Measurements from ENCODE around the gene DLK2. TPM values are rescaled to one million over a fixed set of nuclear protein-coding genes. Genes with fewer than 3 reads are reported as not detected.
"Not testable (repeated sequence)": the region's sequence is repeated elsewhere in the genome, so short reads cannot be mapped to it uniquely, and the experiment has no call there.

DLK2 gene
- total RNA-seq, 1 experiment from 2014 or later: 30.2 TPM

DNA sequence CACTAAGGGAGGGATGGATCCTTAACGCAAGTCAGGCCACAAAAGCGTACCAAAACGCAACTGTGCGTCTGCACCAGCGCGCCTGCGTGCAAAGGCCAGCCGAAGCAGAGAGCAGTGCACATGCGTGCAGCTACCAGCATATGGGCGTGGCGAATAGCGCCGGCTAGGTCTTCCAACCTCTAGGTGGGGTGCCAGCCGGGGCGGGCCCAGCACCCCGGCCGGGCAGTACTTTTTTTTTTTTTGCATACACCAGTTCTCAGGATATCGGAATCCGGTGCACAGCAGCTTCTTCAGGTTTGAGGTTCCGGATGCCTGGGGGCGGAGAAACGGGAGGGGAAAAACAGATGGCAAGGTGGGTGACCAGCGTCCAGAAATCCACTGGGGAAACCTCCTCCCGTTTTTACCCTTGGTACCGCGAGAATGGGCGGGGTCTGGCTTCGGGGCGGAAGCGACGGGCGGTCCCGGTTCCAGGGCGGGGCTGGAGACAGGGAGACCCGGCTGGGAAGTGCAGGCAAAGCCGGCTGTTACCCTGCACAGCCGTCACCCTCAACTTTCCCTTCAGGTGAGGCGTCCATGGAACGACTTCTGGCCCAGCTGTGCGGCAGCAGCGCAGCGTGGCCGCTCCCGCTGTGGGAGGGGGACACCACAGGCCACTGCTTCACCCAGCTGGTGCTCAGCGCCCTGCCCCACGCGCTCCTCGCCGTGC is 27.8 kb downstream of the DLK2 start, which contains the start of gene ABCC10:
TSS of gene ABCC10 (plus strand) at position 136 of the 706 bp plus-strand sequence. CDS start at position 574, 438 bp downstream.
- intact Hi-C loops (cut with micrococcal nuclease): no loop called here
- BruUV-seq (replicated peaks): no TSS peak
- TF ChIP-seq, protein P1, sequence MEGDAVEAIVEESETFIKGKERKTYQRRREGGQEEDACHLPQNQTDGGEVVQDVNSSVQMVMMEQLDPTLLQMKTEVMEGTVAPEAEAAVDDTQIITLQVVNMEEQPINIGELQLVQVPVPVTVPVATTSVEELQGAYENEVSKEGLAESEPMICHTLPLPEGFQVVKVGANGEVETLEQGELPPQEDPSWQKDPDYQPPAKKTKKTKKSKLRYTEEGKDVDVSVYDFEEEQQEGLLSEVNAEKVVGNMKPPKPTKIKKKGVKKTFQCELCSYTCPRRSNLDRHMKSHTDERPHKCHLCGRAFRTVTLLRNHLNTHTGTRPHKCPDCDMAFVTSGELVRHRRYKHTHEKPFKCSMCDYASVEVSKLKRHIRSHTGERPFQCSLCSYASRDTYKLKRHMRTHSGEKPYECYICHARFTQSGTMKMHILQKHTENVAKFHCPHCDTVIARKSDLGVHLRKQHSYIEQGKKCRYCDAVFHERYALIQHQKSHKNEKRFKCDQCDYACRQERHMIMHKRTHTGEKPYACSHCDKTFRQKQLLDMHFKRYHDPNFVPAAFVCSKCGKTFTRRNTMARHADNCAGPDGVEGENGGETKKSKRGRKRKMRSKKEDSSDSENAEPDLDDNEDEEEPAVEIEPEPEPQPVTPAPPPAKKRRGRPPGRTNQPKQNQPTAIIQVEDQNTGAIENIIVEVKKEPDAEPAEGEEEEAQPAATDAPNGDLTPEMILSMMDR (IDR thresholded peaks at IDR 0.05; ENCODE audit: unreplicated experiment): no peak
- no peaks in the 10 kb centered on the region for H3K9me3 Mint-ChIP-seq (ENCODE audit: unreplicated experiment)
- H3K27ac Mint-ChIP-seq (ENCODE audit: low read depth, unreplicated experiment): peak within 1 kb of the TSS; percentile 63
- ChIA-PET CTCF (interaction anchor here (0.6 to 1.1 kb wide), 7 partner anchors 11 to 746 kb away, joined by 3 to 4 read pairs (median 3); no protein-coding TSS in a partner anchor), POLR2A (interaction anchor here (0.6 to 3.0 kb wide), 22 partner anchors 9 to 820 kb away, joined by 3 to 31 read pairs (median 4); partner anchors contain the start of genes DLK2, HSP90AB1, POLR1C and TJAP1)
- H3K36me3 Mint-ChIP-seq (ENCODE audit: insufficient read depth, unreplicated experiment): peaks cover 19% of the 10 kb centered on the region
- H3K4me3 Mint-ChIP-seq (ENCODE audit: unreplicated experiment): peak within 1 kb of the TSS; percentile 87
- no peaks in the 10 kb centered on the region for H3K27me3 Mint-ChIP-seq (ENCODE audit: insufficient read depth, unreplicated experiment)
- peaks cover 10% of the 10 kb centered on the region for H3K4me1 Mint-ChIP-seq (ENCODE audit: insufficient read depth, unreplicated experiment)
- peak; percentile 95 for DNase-seq (ENCODE audit: unreplicated experiment)

DNA sequence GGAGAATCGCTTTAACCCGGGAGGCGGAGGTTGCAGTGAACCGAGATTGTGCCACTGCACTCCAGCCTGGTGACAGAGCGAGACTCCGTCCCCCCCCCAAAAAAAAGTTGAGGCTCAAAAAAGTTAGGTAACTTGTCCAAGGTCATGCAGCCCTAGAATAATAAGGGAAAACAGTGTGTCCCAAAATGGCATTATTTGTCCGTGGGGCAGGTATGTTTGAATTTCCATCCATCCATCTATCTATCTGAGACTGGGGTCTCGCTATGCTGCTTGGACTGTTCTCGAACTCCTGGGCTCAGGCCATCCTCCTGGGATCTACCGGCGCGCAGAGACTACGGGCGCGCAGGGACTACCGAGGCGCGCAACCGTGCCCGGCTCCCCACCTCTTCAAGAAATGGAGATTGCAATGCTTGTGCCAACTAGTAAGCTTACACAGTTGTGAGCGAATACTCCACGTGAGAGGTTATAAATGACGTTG is 28.4 kb downstream of the DLK2 start:
- DNase-seq (ENCODE audit: unreplicated experiment): no peak
- Mint-ChIP-seq H3K4me1 (ENCODE audit: insufficient read depth, unreplicated experiment) (peaks cover 10% of the 10 kb centered on the region), H3K27me3 (ENCODE audit: insufficient read depth, unreplicated experiment) (no peaks in the 10 kb centered on the region), H3K9me3 (ENCODE audit: unreplicated experiment) (no peaks in the 10 kb centered on the region), H3K36me3 (ENCODE audit: insufficient read depth, unreplicated experiment) (peaks cover 13% of the 10 kb centered on the region), H3K27ac (ENCODE audit: low read depth, unreplicated experiment) (peak overlapping the region; percentile 63), H3K4me3 (ENCODE audit: unreplicated experiment) (peak overlapping the region; percentile 87)
- TF ChIP-seq, protein P1 (IDR thresholded peaks at IDR 0.05; ENCODE audit: unreplicated experiment): no peak
- CTCF ChIA-PET: interaction anchor here (0.6 to 1.1 kb wide), 6 partner anchors 12 to 746 kb away, joined by 3 to 4 read pairs (median 3); no protein-coding TSS in a partner anchor
- intact Hi-C loops (cut with micrococcal nuclease): no loop called here
- POLR2A ChIA-PET: interaction anchor here (0.6 to 3.0 kb wide), 20 partner anchors 8 to 820 kb away, joined by 3 to 31 read pairs (median 4); partner anchors contain the start of genes DLK2, HSP90AB1, POLR1C and YIPF3
- BruUV-seq (replicated peaks): no TSS peak

DNA sequence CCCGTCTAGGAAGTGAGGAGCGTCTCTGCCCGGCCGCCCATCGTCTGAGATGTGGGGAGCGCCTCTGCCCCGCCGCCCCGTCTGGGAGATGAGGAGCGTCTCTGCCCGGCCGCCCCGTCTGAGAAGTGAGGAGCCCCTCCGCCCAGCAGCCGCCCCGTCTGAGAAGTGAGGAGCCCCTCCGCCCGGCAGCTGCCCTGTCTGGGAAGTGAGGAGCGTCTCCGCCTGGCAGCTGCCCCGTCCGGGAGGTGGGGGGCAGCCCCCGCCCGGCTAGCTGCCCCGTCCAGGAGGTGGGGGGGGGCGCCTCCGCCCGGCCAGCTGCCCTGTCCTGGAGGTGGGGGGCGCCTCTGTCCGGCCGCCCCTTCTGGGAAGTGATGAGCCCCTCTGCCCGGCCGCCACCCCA is 30.3 kb downstream of the DLK2 start:
- H3K4me3 Mint-ChIP-seq (ENCODE audit: unreplicated experiment); H3K36me3 Mint-ChIP-seq (ENCODE audit: insufficient read depth, unreplicated experiment); H3K27me3 Mint-ChIP-seq (ENCODE audit: insufficient read depth, unreplicated experiment); intact Hi-C loops (cut with micrococcal nuclease); DNase-seq (ENCODE audit: unreplicated experiment); POLR2A ChIA-PET; H3K9me3 Mint-ChIP-seq (ENCODE audit: unreplicated experiment); H3K27ac Mint-ChIP-seq (ENCODE audit: low read depth, unreplicated experiment); CTCF ChIA-PET; BruUV-seq (replicated peaks): not testable (repeated sequence)
- peaks cover 10% of the 10 kb centered on the region for H3K4me1 Mint-ChIP-seq (ENCODE audit: insufficient read depth, unreplicated experiment)

DNA sequence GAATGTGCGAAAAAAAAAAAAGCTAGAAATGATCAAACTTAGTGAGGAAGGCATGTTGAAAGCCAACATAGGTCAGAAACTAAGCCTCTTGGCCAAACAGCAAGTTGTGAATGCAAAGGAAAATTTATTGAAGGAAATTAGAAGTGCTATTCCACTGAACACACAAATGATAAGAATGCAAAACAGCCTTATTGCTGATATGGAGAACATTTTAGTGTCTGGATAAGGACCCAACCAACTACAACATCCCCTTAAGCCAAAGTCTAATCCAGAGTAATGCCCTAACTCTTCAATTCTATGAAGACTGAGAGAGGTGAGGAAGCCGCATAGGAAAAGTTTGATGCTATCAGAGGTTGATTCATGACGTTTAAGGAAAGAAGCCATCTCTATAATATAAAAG is 33.5 kb downstream of the DLK2 start:
- ChIA-PET CTCF (interaction anchor here (0.7 to 1.5 kb wide), 2 partner anchors 15 to 89 kb away, joined by 3 to 6 read pairs; no protein-coding TSS in a partner anchor), POLR2A (no interaction called here)
- Mint-ChIP-seq H3K9me3 (ENCODE audit: unreplicated experiment) (no peaks in the 10 kb centered on the region), H3K27me3 (ENCODE audit: insufficient read depth, unreplicated experiment) (no peaks in the 10 kb centered on the region), H3K4me3 (ENCODE audit: unreplicated experiment) (no peak overlapping the region), H3K36me3 (ENCODE audit: insufficient read depth, unreplicated experiment) (no peaks in the 10 kb centered on the region), H3K27ac (ENCODE audit: low read depth, unreplicated experiment) (no peak overlapping the region), H3K4me1 (ENCODE audit: insufficient read depth, unreplicated experiment) (no peaks in the 10 kb centered on the region)
- no TSS peak for BruUV-seq (replicated peaks)
- DNase-seq (ENCODE audit: unreplicated experiment): no peak
- intact Hi-C loops (cut with micrococcal nuclease): no loop called here
- TF ChIP-seq, protein P1 (IDR thresholded peaks at IDR 0.05; ENCODE audit: unreplicated experiment): no peak

Data from MCF 10A (cell line).